Smooth muscle cell (in vitro differentiated cells): Measurements from ENCODE around the gene PER1. TPM values are rescaled to one million over a fixed set of nuclear protein-coding genes. Genes with fewer than 3 reads are reported as not detected.

Experiments used
- DNase-seq: peaks from one replicate; lab custom pipeline; 2025; ENCODE audit not compliant: unreplicated experiment; lab: John Stamatoyannopoulos, UW
- H2AFZ ChIP-seq: fragments of 200-600 bp; sonication (generic); 2 replicates; pipeline ENCODE4 v1.6.0; 2016; ENCODE audit warnings: antibody characterized with exemption, low read depth, mild to moderate bottlenecking
- H3F3A ChIP-seq: fragments of 200-600 bp; sonication (generic); 2 replicates; pipeline ENCODE4 v1.6.0; 2017; ENCODE audit warnings: antibody characterized with exemption, low read depth
- H3K27ac ChIP-seq: fragments of 200-600 bp; sonication (generic); 2 replicates; pipeline ENCODE4 v1.5.1; 2016; ENCODE audit warnings: low read depth, mild to moderate bottlenecking
- H3K27me3 ChIP-seq: fragments of 200-600 bp; sonication (generic); 2 replicates; pipeline ENCODE4 v1.6.1; 2016; ENCODE audit warnings: low read depth, mild to moderate bottlenecking
- H3K36me3 ChIP-seq: fragments of 200-600 bp; sonication (generic); 2 replicates; pipeline ENCODE4 v1.5.1; 2016; ENCODE audit warnings: low read depth
- H3K4me1 ChIP-seq: fragments of 200-600 bp; sonication (generic); 2 replicates; pipeline ENCODE4 v1.5.1; 2016; ENCODE audit warnings: low read depth
- H3K4me2 ChIP-seq: fragments of 200-600 bp; sonication (generic); 2 replicates; pipeline ENCODE4 v1.6.0; 2016; ENCODE audit warnings: mild to moderate bottlenecking
- H3K4me3 ChIP-seq: fragments of 200-600 bp; sonication (generic); 2 replicates; pipeline ENCODE4 v1.5.1; 2016; ENCODE audit warnings: mild to moderate bottlenecking
- H3K79me2 ChIP-seq: fragments of 200-600 bp; sonication (generic); 2 replicates; pipeline ENCODE4 v1.6.0; 2016; ENCODE audit warnings: low read depth, mild to moderate bottlenecking
- H3K9ac ChIP-seq: fragments of 200-600 bp; sonication (generic); 2 replicates; pipeline ENCODE4 v1.6.0; 2016; ENCODE audit warnings: low read depth
- H3K9me3 ChIP-seq: fragments of 200-600 bp; sonication (generic); replicated peaks from 2 replicates; pipeline ENCODE4 v1.5.1; 2016; ENCODE audit warnings: low read depth
- H4K20me1 ChIP-seq: fragments of 200-600 bp; sonication (generic); 2 replicates; pipeline ENCODE4 v1.6.0; 2016; ENCODE audit warnings: low read depth
- WGBS: methylation state at CpG from one replicate; pipeline ENCODE4 v1.1.7; 2016; ENCODE audit warnings: low lambda C conversion rate; 5-methylcytosine and 5-hydroxymethylcytosine counted together
- polyA plus RNA-seq: library from polyadenylated mRNA; unstranded; fragments of >200 nt; fragmentation: Nextera tagmentation; extraction: Ambion mirVana; gene quantifications from 2 replicates; pipeline ENCODE4 v1.2.1, GENCODE V29; 2016
- total RNA-seq: library from RNA; depleted of rRNA; stranded (reverse); fragments of >200 nt; gene quantifications from 2 replicates; pipeline ENCODE4 v1.2.3, GENCODE V29; 2014
- TF ChIP-seq, protein P1 (sequence below): fragments of 200-600 bp; sonication (generic); IDR thresholded peaks from 2 replicates; pipeline ENCODE4 v1.5.1; 2017; ENCODE audit warnings: borderline replicate concordance, mild to moderate bottlenecking, antibody characterized with exemption; ENCODE audit not compliant: insufficient read depth, poor library complexity, severe bottlenecking

The PER1 gene
- total and polyA plus RNA-seq, 2 experiments from 2014 or later, result 29.0 to 55.2 TPM

DNA sequence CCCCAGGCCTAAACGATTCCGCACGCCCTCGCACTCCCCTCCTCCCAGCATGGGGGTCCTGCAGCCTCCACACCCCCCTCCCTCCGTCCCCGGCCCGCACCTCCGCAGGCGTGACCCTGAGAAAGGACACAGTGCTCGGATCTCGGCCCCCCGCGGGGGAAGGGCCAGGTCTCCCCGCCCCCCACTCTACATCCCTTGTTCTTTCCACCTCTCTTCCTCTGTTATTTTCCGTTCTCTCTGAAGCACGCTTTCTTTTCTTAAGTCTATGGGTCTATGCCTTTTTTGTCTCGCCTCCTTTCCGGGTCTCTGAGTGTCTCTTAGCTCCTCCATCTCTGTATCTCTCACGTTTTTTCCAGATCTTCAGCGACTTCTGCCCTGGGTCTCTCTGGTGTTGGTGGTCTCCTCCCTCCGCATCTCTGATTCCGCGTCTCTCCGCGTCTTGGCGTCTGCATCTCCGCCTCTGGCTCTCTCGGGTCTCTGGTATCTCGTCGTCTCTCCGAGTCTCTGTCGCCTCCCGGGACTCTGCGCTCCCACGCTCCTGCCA, 26.2 kb downstream of the PER1 start:
- Histone ChIP-seq H3K4me1 (peaks cover 22% of the 10 kb centered on the region), H2AFZ (peak overlapping the region; percentile 95), H3K36me3 (no peaks in the 10 kb centered on the region), H3K27me3 (peaks cover 36% of the 10 kb centered on the region), H3F3A (peaks cover 10% of the 10 kb centered on the region), H3K9ac (no peak overlapping the region), H3K79me2 (no peaks in the 10 kb centered on the region), H4K20me1 (peaks cover under 1% of the 10 kb centered on the region), H3K27ac (no peak overlapping the region), H3K9me3 (no peaks in the 10 kb centered on the region), H3K4me2 (peak overlapping the region; percentile 89), H3K4me3 (peak overlapping the region; percentile 59)
- TF ChIP-seq, protein P1, sequence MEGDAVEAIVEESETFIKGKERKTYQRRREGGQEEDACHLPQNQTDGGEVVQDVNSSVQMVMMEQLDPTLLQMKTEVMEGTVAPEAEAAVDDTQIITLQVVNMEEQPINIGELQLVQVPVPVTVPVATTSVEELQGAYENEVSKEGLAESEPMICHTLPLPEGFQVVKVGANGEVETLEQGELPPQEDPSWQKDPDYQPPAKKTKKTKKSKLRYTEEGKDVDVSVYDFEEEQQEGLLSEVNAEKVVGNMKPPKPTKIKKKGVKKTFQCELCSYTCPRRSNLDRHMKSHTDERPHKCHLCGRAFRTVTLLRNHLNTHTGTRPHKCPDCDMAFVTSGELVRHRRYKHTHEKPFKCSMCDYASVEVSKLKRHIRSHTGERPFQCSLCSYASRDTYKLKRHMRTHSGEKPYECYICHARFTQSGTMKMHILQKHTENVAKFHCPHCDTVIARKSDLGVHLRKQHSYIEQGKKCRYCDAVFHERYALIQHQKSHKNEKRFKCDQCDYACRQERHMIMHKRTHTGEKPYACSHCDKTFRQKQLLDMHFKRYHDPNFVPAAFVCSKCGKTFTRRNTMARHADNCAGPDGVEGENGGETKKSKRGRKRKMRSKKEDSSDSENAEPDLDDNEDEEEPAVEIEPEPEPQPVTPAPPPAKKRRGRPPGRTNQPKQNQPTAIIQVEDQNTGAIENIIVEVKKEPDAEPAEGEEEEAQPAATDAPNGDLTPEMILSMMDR, result no peak
- DNase-seq, result no peak
- under 1% methylated on average over 25 of the region's 35 CpGs for WGBS

DNA sequence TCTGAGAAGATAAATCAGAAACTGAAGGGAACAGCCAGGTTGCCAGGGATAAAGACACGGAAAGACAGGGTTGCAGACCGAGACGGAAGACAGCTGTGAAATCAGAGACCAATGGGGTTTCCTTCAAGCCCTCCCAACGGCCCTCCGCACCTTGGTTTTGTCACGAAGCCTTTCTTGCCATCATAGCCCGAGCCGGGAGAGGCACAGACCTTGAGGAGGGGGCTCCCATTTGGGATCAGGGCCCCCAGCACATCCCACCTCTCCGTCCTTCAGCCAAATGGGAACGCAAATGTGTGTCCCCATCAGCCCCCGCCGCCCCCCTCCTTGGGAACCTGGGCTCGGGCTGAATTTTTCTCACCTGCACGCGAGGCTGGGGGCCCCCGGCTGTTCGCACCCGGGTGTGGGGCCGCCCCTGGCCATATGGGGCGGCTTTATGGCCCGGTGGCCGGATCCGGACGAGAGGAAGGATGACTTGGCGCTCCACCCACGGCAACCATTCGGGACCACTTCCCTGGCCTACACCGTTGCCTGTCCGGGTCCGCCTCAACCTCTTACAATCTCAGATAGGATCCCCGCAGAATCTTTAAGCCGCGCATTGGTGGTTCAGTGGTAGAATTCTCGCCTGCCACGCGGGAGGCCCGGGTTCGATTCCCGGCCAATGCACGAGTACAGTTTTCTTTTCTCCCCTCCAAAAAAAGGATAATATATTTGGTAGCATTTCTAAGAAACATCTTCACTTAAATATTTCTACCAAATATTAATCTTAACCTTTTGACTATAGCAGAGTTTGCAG, 26.9 kb downstream of the PER1 start:
- DNase-seq, result peak; percentile 57
- Histone ChIP-seq H3K79me2 (no peaks in the 10 kb centered on the region), H3K36me3 (no peaks in the 10 kb centered on the region), H2AFZ (no peak overlapping the region), H4K20me1 (peaks cover 4% of the 10 kb centered on the region), H3K4me2 (peak overlapping the region; percentile 89), H3F3A (peaks cover 17% of the 10 kb centered on the region), H3K4me3 (peak overlapping the region; percentile 59), H3K27me3 (peaks cover 36% of the 10 kb centered on the region), H3K9ac (no peak overlapping the region), H3K27ac (no peak overlapping the region), H3K4me1 (peaks cover 22% of the 10 kb centered on the region), H3K9me3 (no peaks in the 10 kb centered on the region)
- TF ChIP-seq, protein P1, result no peak
- WGBS, result 2% methylated on average over 40 of the region's 40 CpGs

DNA sequence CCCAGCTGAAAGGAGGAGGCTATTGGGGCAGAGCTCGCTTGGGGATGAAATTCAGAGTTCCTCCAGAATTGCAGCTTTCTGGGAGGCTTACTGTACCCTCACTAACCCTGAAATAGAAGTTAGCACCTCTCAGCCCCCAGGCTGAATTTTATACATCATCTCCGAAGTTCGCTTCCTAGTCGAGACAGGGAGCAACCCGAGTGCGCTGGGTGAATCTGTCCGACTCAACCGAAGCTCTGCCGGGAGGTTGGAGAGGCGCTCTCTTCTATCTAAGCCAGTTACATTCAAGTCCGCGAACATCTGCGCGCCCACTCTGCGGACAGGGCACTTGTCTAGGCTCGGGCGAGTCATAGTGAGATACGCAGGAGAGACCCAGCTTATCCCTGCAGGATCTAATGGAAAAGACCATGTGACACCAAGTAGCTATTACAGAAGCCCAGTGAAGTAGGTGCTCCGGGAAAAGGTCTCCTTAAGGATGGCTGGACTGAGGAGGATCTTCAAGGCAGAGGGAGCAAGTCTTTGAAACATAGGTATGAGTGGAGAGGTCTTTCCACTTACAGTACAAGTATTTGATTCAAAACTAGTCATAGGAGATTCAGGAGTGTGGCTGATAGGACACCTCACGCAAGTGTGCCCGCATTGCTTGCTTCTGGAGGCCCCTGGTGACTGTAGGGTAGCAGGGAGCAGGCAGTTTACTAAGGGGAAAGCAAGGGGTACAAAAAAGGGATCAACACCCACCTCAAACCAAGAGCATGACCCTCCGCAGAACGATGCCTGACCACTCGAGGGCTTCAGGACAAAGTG, 27.7 kb downstream of the PER1 start:
- no peak for DNase-seq
- TF ChIP-seq, protein P1, result no peak
- H3K27me3 ChIP-seq, result peaks cover 32% of the 10 kb centered on the region
- peak overlapping the region; percentile 89 for H3K4me2 ChIP-seq
- H2AFZ ChIP-seq, result peak overlapping the region; percentile 69
- peaks cover 22% of the 10 kb centered on the region for H3K4me1 ChIP-seq
- no peaks in the 10 kb centered on the region for H3K9me3 ChIP-seq
- peaks cover 9% of the 10 kb centered on the region for H4K20me1 ChIP-seq
- H3K4me3 ChIP-seq, result peak overlapping the region; percentile 59
- H3K27ac ChIP-seq, result no peak overlapping the region
- peaks cover 22% of the 10 kb centered on the region for H3F3A ChIP-seq
- H3K36me3 ChIP-seq, result no peaks in the 10 kb centered on the region
- WGBS, result 4% methylated on average over 24 of the region's 24 CpGs
- no peaks in the 10 kb centered on the region for H3K79me2 ChIP-seq
- no peak overlapping the region for H3K9ac ChIP-seq
